BJ (cell line): ENCODE measurements around the gene FBXO34. TPM values are rescaled to one million over a fixed set of nuclear protein-coding genes. Genes with fewer than 3 reads are reported as not detected.

Experiments
- CTCF ChIA-PET: fragments of 350-600 bp; formaldehyde crosslinking; extraction: SDS; loops from one replicate; lab custom pipeline; 2021; ENCODE audit warnings: antibody characterized with exemption, inconsistent platforms; lab: Yijun Ruan, JAX
- POLR2A ChIA-PET: fragments of 300-600 bp; sonication (Branson Sonifier 250); formaldehyde crosslinking; extraction: SDS; loops from one replicate; lab custom pipeline; 2021; ENCODE audit warnings: antibody characterized with exemption; lab: Charles Lee
- DNase-seq: peaks from one replicate; pipeline ENCODE4 v3.0.0-alpha.2; 2011; ENCODE audit warnings: low read depth
- H3K27me3 ChIP-seq: 2 replicates; pipeline ENCODE4 v1.6.0; 2011; ENCODE audit warnings: low read length; ENCODE audit not compliant: control insufficient read depth, insufficient read depth
- H3K36me3 ChIP-seq: 2 replicates; pipeline ENCODE4 v1.5.1; 2011; ENCODE audit warnings: low read length; ENCODE audit not compliant: control insufficient read depth, insufficient read depth
- H3K4me3 ChIP-seq: 2 replicates; pipeline ENCODE4 v1.5.1; 2011; ENCODE audit warnings: low read depth, mild to moderate bottlenecking, control low read depth, low read length
- CTCF ChIP-seq: IDR thresholded peaks from 2 replicates; pipeline ENCODE4 v1.5.1; 2011; ENCODE audit warnings: low read depth, mild to moderate bottlenecking, control low read depth, inconsistent platforms, low read length, moderate library complexity; ENCODE audit not compliant: insufficient read depth
- polyA plus RNA-seq: library from polyadenylated mRNA; depleted of rRNA; stranded (reverse); fragments of >200 nt; gene quantifications from 2 replicates; pipeline ENCODE4 v1.2.3, GENCODE V29; 2011

Gene FBXO34
- polyA plus RNA-seq, 1 experiment, result 15.0 TPM

- no peak overlapping the region for H3K4me3 ChIP-seq
- no peak for TF ChIP-seq CTCF
- no peaks in the 10 kb centered on the region for H3K27me3 ChIP-seq
- H3K36me3 ChIP-seq, result no peaks in the 10 kb centered on the region; the same call in 1 of the 2 replicates
- ChIA-PET POLR2A (no interaction called here), CTCF (no interaction called here)
- DNase-seq, result no peak
Measured at GRCh38 chr14:55276736-55277135, 5.5 kb downstream of the FBXO34 start.

- TF ChIP-seq CTCF, result no peak
- H3K27me3 ChIP-seq, result no peaks in the 10 kb centered on the region
- CTCF ChIA-PET, result no interaction called here
- no peak for DNase-seq
- POLR2A ChIA-PET, result no interaction called here
- no peak overlapping the region for H3K4me3 ChIP-seq
- H3K36me3 ChIP-seq, result no peaks in the 10 kb centered on the region; the same call in 1 of the 2 replicates
Measured at GRCh38 chr14:55277972-55278740, 6.9 kb downstream of the FBXO34 start.

DNA sequence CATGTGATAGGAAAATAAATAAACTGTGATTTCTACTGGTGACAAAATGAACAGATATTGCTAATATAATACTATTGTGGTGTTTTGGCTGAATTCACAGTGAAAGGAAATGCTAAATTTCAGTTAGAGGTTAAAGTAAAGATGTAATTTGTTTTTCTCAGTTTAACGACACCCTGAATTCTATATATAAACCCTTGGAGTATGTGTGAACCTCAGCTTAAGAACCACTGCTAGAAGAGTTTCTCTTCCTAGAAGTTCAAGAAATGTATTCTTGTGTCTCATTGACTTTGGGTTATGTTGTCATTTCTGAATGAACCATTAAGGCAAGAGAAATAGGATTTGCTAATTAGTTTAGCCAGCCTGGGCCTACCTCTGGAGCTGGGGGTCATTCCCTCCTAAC is 8.2 kb downstream of the FBXO34 start:
- ChIA-PET CTCF (no interaction called here), POLR2A (no interaction called here)
- Histone ChIP-seq H3K4me3 (no peak overlapping the region), H3K27me3 (no peaks in the 10 kb centered on the region), H3K36me3 (no peaks in the 10 kb centered on the region; the same call in 1 of the 2 replicates)
- no peak for DNase-seq
- no peak for TF ChIP-seq CTCF

GRCh38 chr14:55281316-55281839 is 10.2 kb downstream of the FBXO34 start:
- ChIA-PET CTCF (interaction anchor here (1.6 kb wide), 1 partner anchor 11 kb away, joined by 4 read pairs; the partner anchor contains the start of gene FBXO34), POLR2A (no interaction called here)
- TF ChIP-seq CTCF, result no peak
- no peak for DNase-seq
- H3K27me3 ChIP-seq, result no peaks in the 10 kb centered on the region
- H3K36me3 ChIP-seq, result no peaks in the 10 kb centered on the region; the same call in 1 of the 2 replicates
- H3K4me3 ChIP-seq, result no peak overlapping the region

GRCh38 chr14:55285048-55285652 is 13.9 kb downstream of the FBXO34 start:
- Histone ChIP-seq H3K27me3 (no peaks in the 10 kb centered on the region), H3K4me3 (no peak overlapping the region), H3K36me3 (no peaks in the 10 kb centered on the region; the same call in 1 of the 2 replicates)
- POLR2A ChIA-PET, result interaction anchor here (0.6 kb wide), 1 partner anchor 57 kb away, joined by 7 read pairs; no protein-coding TSS in a partner anchor
- no peak for DNase-seq
- CTCF ChIA-PET, result interaction anchor here (0.7 to 1.0 kb wide), 3 partner anchors 9 to 318 kb away, joined by 3 to 5 read pairs (median 3); no protein-coding TSS in a partner anchor
- TF ChIP-seq CTCF, result no peak
